Ramos (cell line): ENCODE measurements around the gene TIGD6.
"Not testable (repeated sequence)": the region's sequence is repeated elsewhere in the genome, so short reads cannot be mapped to it uniquely, and the experiment has no call there.

ENCODE experiments used
- in situ Hi-C: fragments of 300-500 bp; cut with MboI; formaldehyde crosslinking; loops from one replicate; pipeline ENCODE4 v1.14.3; 2022; ENCODE audit warnings: low sequenced_read_pairs; ENCODE audit not compliant: unreplicated experiment

TIGD6 gene

DNA sequence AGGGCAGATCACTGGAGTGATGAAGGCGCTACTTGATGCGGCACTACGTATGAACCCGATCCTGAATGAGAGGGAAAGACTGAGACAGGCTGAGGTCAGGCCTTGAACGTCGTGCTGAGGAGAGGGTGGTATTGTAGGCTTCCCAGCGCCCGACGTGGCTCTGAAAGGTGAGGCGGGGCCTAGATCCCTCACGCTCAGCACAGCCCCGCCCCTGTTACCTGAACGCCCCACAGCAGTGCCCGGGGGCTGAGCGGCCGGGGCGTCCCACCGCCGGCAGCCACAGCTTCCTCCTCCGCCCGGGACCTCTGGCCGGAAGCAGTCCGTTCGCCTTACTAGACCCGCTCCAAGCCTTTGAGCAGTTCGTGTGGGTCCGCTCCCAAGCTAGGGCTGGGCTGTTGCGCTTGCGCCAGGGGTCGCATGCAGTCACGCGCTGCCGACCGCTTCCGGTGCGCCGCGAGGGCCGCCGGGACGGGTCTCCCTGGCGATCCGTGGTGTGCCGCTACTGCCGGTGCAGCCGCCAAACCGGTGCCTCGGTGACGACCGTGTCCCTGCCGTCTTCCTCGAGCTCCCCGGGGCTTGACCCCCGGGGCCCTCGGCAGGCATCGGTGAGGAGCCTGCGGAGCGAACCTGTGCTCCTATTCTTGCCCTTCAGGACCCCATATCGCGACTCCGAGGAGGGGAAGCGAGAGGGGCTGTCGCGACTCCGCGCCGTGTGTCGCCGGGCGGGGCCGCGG is at the start of gene TIGD6, which contains the start of gene HMGXB3:
TSS of gene TIGD6 (minus strand) at position 399 of the 734 bp plus-strand sequence. CDS start 4,306 bp downstream, outside the sequence.
TSS of gene HMGXB3 (plus strand) at position 484 of the 734 bp plus-strand sequence. CDS start 4,114 bp downstream, outside the sequence.
- in situ Hi-C loops = no loop called here

DNA sequence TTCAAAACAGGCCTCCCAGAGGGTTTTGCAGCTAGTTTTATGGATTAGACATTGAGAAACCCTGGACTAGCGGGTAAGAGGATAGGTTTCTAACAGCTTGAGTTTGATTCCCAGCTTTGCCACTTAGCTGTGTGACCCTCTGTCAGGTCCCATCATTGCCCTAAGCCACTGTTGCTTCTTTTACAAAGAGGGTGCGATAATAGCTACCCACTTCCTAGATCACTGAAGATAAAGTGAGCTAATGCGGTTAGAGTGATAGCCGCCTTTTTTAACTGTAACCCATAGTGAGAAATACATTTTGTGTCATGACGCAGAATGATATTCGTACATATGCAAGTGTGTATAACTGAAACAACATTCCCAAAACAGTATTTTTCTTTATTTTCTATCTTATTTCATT is 45.6 kb upstream of the TIGD6 start:
- in situ Hi-C loops = no loop called here

DNA sequence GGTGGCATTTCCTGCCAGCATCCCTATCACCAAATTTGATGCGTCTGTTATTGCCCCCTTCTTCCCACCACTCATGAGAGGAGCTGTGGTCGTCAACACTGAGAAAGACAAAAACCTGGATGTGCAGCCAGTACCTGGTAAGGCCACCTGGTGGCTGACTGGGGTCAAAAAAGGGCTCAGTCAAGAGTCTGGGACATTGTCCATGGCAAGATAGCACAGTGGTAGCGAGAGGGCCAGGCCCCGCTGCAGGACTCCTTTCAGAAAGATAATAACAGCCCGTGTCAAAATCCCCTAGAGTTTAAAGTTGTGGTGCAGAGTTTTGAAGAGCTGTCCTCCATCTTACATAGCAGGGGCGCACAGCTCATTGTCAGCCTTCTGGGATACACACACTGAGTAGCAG is 45.1 kb upstream of the TIGD6 start:
- in situ Hi-C loops = no loop called here

DNA sequence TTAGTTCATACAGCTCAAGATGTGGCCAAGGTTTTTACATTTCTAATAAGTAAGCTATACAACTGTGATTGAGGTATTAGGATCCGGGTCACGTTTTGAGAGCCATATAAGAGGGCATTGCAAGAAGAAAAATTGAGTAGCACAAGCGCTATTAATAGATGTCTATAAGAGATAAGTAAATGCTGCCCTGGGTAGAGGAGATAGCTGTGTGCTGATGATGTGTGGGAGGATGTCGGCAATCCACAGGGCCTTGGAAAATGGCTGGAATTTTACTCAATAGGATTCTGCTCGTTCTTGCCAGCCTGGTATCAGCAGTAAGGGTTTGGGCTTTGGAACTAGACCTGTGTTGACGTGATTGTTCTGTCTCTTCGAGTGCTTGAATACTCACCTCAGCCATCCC is 44.3 kb upstream of the TIGD6 start:
- in situ Hi-C loops = no loop called here

DNA sequence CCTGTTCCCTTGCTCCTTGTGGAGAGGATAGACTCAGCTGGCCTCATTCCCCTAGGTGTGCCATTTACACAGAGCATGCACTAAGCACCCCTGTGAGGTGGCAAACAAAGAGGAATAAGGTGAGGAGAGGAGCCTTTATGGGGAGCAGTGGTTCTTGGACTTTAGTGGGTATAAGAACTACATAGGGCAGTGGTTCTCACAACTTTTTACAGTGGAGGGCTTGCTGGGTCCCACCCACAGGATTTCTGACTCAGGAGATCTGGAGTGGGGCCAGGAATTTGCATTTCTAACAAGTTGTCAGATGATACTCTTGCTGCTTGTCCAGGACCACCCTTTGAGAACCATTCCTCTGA is 43.9 kb upstream of the TIGD6 start:
- in situ Hi-C loops = no loop called here

- in situ Hi-C loops = no loop called here
These were observed 43.3 kb upstream of the TIGD6 start for GRCh38 chr5:150043657-150044328.

DNA sequence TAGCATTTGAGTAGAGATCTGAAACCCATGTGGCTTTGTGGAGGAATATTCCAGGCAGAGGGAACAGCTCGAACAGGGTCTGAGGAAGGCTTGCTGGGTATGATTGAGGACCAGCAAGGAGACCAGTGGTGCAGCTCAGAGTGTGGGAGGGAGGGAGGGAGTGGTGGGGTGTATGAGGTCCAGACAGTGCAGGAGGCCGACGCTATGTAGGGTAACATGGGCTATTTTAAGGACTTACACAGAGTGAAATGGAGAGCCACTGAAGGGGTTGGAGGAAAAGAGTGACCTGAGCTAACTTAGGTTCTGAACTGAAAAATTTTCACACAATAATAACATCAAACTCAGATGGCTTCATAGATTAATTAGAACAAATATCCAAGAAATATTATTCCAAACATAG is 42.0 kb upstream of the TIGD6 start:
- in situ Hi-C loops = no loop called here

DNA sequence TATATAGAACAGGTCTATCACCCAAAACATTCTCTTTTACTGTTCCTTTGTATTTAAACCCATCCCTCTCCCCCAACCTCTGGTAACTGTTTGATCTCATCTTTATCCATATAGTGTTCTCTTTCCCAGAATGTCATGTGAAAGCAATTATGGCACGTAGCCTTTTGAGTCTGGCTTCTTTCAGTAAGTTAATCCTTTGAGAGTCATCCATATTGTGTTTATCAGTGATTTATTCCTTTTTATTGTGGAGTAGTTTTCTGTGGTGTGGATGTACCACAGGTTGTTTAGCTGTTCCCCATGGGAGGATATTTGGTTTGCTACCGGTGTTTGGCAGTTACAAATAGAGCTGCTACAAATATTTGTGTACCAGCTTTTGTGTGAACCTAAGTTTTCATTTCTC is 38.1 kb upstream of the TIGD6 start:
- in situ Hi-C loops = no loop called here

DNA sequence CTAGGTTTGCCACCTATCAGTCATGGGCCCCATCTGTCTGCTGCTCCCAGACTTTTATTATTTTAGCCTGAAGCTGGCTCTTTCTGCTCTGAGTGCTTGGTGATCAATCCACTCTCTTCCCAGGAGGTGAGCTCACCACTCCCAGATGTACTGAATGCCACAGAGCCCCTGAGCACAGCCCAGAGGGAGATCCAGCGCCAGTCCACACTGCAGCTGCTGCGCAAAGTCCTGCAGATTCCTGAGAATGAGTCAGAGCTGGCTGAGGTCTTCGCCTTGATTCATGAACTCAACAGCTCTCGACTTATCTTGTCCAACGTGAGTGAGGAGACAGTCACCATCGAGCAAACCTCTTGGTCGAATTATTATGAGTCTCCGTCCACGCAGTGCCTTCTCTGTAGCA is 36.1 kb upstream of the TIGD6 start:
- in situ Hi-C loops = no loop called here

- in situ Hi-C loops = no loop called here
These were observed 34.9 kb upstream of the TIGD6 start for GRCh38 chr5:150035139-150035895.

DNA sequence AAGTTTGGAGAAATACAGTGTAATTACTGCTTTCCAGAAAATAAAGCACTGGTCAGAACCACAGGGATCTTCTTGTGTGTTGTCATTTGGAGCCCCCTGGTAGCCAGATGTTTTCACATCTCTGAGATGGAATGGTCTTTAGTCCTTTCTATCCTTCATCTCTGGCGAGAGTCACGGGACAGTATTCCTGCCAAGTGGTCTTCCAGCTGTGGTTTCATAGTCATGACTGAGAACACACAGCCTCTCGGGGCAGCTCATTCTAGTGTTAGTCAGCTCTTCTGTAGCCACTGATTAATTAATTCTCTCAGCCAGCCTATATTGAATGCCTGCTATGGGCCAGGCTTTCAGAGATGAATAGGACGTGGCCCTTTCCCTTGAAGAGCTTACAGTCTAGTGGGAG is 34.2 kb upstream of the TIGD6 start:
- in situ Hi-C loops = no loop called here

DNA sequence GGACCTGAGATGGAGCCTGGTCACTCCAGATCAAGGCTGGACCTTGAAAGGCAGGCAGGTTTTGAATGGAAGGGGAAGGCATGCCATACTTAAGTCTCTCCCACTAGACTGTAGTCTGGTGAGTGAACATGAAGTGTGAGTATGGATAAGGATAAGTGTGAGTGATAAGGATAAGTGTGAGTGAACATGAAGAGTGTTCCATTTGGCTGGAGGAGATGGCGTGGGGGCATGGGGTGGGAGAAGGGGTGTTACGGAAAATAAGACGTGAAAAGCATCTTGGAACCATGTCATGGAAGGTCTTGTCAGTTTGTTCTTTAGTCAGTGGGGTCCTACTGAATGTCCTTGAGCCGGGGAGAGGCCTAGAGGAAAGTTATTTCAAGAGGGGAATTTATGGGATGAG is 32.9 kb upstream of the TIGD6 start:
- in situ Hi-C loops = no loop called here

DNA sequence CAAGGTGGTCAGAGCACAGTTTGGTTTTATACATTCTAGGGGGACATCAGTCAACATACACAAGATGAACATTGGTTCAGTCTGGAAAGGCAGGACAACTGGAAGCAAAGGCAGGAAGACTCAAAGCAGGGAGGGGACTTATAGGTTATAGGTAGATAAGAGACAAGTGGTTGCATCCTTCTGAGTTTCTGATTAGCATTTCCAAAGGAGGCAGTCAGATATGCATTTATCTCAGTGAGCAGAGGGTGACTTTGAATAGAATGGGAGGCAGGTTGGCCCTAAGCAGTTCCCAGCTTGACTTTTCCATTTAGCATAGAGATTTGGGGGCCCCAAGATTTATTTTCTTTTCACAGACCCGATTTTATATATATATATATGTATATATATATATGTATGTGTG is 27.6 kb upstream of the TIGD6 start:
- in situ Hi-C loops = not testable (repeated sequence)

GRCh38 chr5:150026682-150027172 is 26.3 kb upstream of the TIGD6 start:
- in situ Hi-C loops = no loop called here

DNA sequence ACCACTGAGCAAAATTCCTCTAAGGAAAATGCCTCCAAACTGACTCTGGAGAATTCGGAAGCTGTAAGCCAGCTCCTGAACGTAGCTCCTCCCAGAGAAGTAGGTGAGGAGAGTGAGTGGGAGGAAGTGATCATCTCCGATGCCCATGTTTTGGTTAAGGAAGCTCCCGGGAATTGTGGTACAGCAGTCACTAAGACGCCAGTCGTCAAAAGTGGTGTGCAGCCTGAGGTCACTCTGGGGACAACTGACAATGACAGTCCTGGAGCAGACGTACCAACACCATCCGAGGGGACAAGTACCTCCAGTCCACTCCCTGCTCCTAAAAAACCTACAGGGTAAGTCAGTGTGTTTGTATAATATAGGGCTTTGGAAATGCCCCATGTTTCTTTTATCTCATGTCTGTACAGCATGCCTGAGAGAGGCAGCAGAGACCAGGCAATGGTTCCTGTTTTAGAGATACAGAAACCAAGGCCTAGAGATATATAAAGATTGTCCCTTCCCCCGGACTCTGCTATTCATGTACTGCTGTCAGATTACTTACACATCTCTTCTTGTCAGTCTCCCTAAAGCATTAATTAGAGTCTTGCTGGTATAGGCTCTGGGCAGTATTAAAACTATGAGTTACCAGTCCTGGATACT is 24.0 kb upstream of the TIGD6 start:
- in situ Hi-C loops = no loop called here

DNA sequence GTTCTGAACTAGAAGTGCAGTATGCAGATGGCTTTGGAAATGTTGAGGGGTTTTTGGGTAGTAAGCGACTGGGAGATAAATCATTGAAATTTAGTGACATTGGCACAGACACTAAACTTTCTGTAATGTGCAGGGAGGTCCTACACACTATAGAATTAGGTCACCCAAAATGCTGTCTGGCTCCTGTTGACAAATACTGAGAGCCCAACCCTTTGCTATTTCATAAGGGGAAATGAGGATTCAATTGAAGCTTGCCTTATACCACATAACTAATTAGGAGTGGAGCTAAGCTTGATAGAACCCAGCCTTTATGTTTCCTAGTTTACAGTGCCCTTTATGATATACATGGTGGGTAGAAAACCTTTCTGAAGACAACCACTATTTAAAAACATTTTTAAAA is 22.7 kb upstream of the TIGD6 start:
- in situ Hi-C loops = no loop called here

DNA sequence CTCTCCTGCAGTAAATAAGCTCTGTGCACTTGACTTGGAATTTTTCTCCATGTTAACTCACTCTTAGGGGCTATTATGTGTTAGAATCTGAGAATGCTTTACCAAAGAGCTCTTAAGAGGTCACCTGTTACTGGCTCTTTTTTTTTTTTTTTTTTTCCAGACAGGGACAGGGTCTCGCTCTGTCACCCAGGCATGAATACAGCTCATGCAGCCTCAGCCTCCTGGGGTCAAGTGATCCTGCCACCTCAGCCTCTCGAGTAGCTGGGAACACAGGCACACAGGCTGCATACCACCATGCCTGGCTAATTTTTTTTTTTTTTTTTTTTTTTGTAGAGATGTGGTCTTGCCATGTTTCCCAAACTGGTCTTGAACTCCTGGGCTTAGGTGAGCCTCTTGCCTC is 22.2 kb upstream of the TIGD6 start:
- in situ Hi-C loops = no loop called here

DNA sequence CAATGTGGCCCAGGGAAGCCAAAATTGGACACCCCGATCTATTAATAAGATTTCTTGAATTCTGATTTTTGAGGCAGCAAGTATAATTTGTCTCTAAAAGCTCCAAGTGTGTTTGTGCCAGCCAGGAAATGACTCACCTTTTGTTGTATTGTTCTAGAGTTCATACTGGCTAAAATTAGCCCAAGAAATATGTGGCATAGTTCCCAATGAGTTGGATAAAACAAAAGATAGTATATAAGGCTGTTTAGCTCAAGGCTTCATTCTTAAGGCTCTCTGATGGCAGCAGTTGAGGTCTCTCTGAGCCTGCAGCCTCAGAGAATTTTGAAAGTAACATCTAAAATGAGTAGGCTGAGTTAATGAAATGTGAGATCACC is 21.7 kb upstream of the TIGD6 start:
- in situ Hi-C loops = no loop called here

GRCh38 chr5:150021491-150022157 is 21.2 kb upstream of the TIGD6 start:
- in situ Hi-C loops = no loop called here

DNA sequence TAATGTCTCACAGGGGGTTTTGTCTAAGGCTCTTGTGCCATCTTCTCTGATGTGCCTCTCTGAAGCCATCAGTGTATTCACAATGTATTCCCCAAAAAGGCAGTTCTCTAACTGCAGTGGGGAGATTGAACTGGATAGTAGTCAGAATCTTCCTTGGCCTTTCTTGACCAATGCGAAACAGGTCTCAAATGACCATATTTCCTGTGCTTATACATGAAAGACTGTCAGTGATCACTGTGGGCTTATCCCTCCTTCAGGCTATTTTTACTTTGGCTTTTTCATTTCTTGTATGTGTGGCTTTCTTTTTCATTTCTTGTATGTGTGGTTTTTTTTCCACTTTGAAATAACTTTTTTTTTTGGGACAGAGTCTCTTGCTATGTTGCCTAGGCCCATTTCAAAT is 19.8 kb upstream of the TIGD6 start:
- in situ Hi-C loops = no loop called here
